ENCODE measurements around the gene TNNI3K.

Gene TNNI3K

GRCh38 chr1:74452035-74452434, 216.8 kb downstream of the TNNI3K start:
- no peak for FAIRE-seq

- FAIRE-seq, result no peak
Measured at GRCh38 chr1:74453277-74453676, 218.1 kb downstream of the TNNI3K start.

- FAIRE-seq, result no peak
Measured at GRCh38 chr1:74455390-74455789, 220.2 kb downstream of the TNNI3K start.

- no peak for FAIRE-seq
Measured at GRCh38 chr1:74457253-74457652, 222.1 kb downstream of the TNNI3K start.

GRCh38 chr1:74463333-74463988, 228.3 kb downstream of the TNNI3K start:
- FAIRE-seq, result no peak

GRCh38 chr1:74464037-74464436, 228.8 kb downstream of the TNNI3K start:
- no peak for FAIRE-seq

- no peak for FAIRE-seq
Measured at GRCh38 chr1:74465193-74465681, 230.1 kb downstream of the TNNI3K start.

- no peak for FAIRE-seq
Measured at GRCh38 chr1:74467786-74468377, 232.7 kb downstream of the TNNI3K start.

- peak; percentile 80 for FAIRE-seq
Measured at GRCh38 chr1:74468982-74469603, 233.9 kb downstream of the TNNI3K start.

- FAIRE-seq, result no peak
Measured at GRCh38 chr1:74470251-74470650, 235.1 kb downstream of the TNNI3K start.

GRCh38 chr1:74470936-74471335, 235.7 kb downstream of the TNNI3K start:
- FAIRE-seq, result no peak

- FAIRE-seq, result no peak
Measured at GRCh38 chr1:74471470-74471869, 236.3 kb downstream of the TNNI3K start.

GRCh38 chr1:74474585-74474984, 239.4 kb downstream of the TNNI3K start:
- FAIRE-seq, result no peak

GRCh38 chr1:74478979-74479378, 243.8 kb downstream of the TNNI3K start:
- no peak for FAIRE-seq

- FAIRE-seq, result no peak
Measured at GRCh38 chr1:74480068-74480467, 244.9 kb downstream of the TNNI3K start.

- FAIRE-seq, result no peak
Measured at GRCh38 chr1:74481607-74482006, 246.4 kb downstream of the TNNI3K start.

- FAIRE-seq, result no peak
Measured at GRCh38 chr1:74485622-74486021, 250.4 kb downstream of the TNNI3K start.

GRCh38 chr1:74486036-74486435, 250.8 kb downstream of the TNNI3K start:
- FAIRE-seq, result no peak

- no peak for FAIRE-seq
Measured at GRCh38 chr1:74496669-74497068, 261.5 kb downstream of the TNNI3K start.

GRCh38 chr1:74498901-74499300, 263.7 kb downstream of the TNNI3K start:
- FAIRE-seq, result no peak

- FAIRE-seq, result no peak
Measured at GRCh38 chr1:74502432-74502831, 267.2 kb downstream of the TNNI3K start.

- no peak for FAIRE-seq
Measured at GRCh38 chr1:74502858-74503257, 267.7 kb downstream of the TNNI3K start.

GRCh38 chr1:74504125-74504932, 269.1 kb downstream of the TNNI3K start:
- no peak for FAIRE-seq
